DOHH2 (cell line): Measurements from ENCODE around the gene ZNG1B.
"Not testable (repeated sequence)": the region's sequence is repeated elsewhere in the genome, so short reads cannot be mapped to it uniquely, and the experiment has no call there.

Experiments
- EZH2phosphoT487 ChIP-seq: fragments of 200-600 bp; sonication (generic); IDR thresholded peaks from 2 replicates; pipeline ENCODE4 v1.6.1; 2017; ENCODE audit warnings: borderline replicate concordance, mild to moderate bottlenecking, antibody characterized with exemption, low read length, moderate library complexity, mixed read lengths
- TF ChIP-seq, protein P1 (sequence below): fragments of 200-600 bp; sonication (generic); IDR thresholded peaks from one replicate; pipeline ENCODE4 v1.5.1; 2014; ENCODE audit warnings: antibody characterized with exemption, mild to moderate bottlenecking, low read depth, low read length; ENCODE audit not compliant: poor library complexity, severe bottlenecking

DNA sequence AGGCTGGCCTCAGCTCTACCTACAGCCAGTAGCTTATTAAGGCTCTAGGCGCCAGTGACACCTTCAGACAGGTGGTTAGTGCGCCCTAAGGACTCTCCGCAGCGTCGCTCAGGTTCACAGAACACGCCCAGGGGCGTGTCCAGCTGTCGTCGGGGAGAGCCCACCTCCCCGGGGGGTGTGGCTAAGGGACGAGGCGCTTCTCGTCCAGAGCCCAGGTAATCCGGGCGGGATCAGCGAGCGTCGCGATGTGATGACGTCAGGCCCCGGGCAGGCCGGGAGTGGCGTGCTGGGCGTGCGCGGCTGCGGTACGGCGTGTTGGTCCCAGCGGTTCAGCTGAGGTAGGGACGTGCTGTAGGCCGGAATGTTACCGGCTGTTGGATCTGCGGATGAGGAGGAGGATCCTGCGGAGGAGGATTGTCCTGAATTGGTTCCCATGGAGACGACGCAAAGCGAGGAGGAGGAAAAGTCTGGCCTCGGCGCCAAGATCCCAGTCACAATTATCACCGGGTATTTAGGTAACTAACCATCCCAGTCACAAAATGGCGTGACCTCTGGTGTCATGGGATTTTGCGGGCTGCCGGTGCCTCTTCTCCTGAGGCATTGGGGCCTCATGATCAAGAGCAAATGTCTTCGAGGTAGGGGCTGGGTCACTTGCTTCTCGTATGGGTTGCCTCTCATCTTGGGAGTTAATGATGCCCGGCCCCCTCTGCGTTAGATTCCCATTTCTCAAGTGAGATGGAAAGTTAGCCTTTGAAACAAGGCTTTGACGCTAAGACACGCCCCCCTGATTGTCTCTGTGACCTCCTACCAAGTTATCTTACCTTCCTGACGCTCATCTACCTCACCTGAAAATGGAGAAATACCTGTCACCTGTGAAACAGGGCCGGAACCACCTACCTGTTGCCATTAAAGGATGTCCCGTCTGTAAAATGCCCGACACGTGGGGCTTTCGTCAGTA lies at the start of gene ZNG1B:
- TF ChIP-seq, protein P1, sequence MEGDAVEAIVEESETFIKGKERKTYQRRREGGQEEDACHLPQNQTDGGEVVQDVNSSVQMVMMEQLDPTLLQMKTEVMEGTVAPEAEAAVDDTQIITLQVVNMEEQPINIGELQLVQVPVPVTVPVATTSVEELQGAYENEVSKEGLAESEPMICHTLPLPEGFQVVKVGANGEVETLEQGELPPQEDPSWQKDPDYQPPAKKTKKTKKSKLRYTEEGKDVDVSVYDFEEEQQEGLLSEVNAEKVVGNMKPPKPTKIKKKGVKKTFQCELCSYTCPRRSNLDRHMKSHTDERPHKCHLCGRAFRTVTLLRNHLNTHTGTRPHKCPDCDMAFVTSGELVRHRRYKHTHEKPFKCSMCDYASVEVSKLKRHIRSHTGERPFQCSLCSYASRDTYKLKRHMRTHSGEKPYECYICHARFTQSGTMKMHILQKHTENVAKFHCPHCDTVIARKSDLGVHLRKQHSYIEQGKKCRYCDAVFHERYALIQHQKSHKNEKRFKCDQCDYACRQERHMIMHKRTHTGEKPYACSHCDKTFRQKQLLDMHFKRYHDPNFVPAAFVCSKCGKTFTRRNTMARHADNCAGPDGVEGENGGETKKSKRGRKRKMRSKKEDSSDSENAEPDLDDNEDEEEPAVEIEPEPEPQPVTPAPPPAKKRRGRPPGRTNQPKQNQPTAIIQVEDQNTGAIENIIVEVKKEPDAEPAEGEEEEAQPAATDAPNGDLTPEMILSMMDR = not testable (repeated sequence)
- not testable (repeated sequence) for TF ChIP-seq EZH2phosphoT487
